Measurements from ENCODE around the gene TBC1D32. TPM values are rescaled to one million over a fixed set of nuclear protein-coding genes. Genes with fewer than 3 reads are reported as not detected.

The TBC1D32 gene
- total and polyA plus RNA-seq, 4 donors = 1.2 to 31.7 (median 3.7) TPM

- ATAC-seq (ENCODE audit: insufficient read depth, low FRiP score) (no peak), DNase-seq (no peak)
- WGBS, 2 donors = 92 to 100% methylated on average over 1 of the region's 1 CpG
These were observed 49.2 kb downstream of the TBC1D32 start for GRCh38 chr6:121285041-121285440.

GRCh38 chr6:121274666-121275295 lies 59.5 kb downstream of the TBC1D32 start:
- TF ChIP-seq CTCF (IDR thresholded peaks at IDR 0.05; ENCODE audit: control extremely low read depth, extremely low read depth) = no peak
- Histone ChIP-seq H3K9me3 (ENCODE audit: control insufficient read depth in 4 of 4, insufficient read depth in 3 of 4, low read length in 3 of 4) (no peaks in the 10 kb centered on the region), H3K27ac (ENCODE audit: low read depth in 1 of 2, low read length in 1 of 2) (no peak overlapping the region), H3K9ac (ENCODE audit: insufficient read depth in 1 of 2, low read length in 2 of 2) (no peak overlapping the region), H3K4me1 (ENCODE audit: control insufficient read depth in 5 of 5, insufficient read depth in 5 of 5, low read length in 5 of 5) (no peaks in the 10 kb centered on the region), H3K36me3 (ENCODE audit: control insufficient read depth in 4 of 4, insufficient read depth in 4 of 4, low read length in 4 of 4) (peaks cover 0 to 2% (median 0%) of the 10 kb centered on the region in 4 donors), H3K27me3 (ENCODE audit: control insufficient read depth in 3 of 3, insufficient read depth in 3 of 3, low read length in 2 of 3) (no peaks in the 10 kb centered on the region), H3K4me3 (no peak overlapping the region)
- no peak for ATAC-seq (ENCODE audit: insufficient read depth, low FRiP score)
- peak in 1 of 3 donors; percentile 2 for DNase-seq
- WGBS, 2 donors = 77 to 90% methylated on average over 3 of the region's 3 CpGs

More at GRCh38 chr6:121285041-121285440, 49.2 kb downstream of the TBC1D32 start:
- Histone ChIP-seq H3K4me3 (no peak overlapping the region), H3K27me3 (ENCODE audit: control insufficient read depth in 3 of 3, insufficient read depth in 3 of 3, low read length in 2 of 3) (no peaks in the 10 kb centered on the region), H3K9ac (ENCODE audit: insufficient read depth in 1 of 2, low read length in 2 of 2) (no peak overlapping the region), H3K27ac (ENCODE audit: low read depth in 1 of 2, low read length in 1 of 2) (no peak overlapping the region), H3K4me1 (ENCODE audit: control insufficient read depth in 5 of 5, insufficient read depth in 5 of 5, low read length in 5 of 5) (no peaks in the 10 kb centered on the region), H3K36me3 (ENCODE audit: control insufficient read depth in 4 of 4, insufficient read depth in 4 of 4, low read length in 4 of 4) (peaks cover 0 to 4% (median 2%) of the 10 kb centered on the region in 4 donors), H3K9me3 (ENCODE audit: control insufficient read depth in 4 of 4, insufficient read depth in 3 of 4, low read length in 3 of 4) (no peaks in the 10 kb centered on the region)
- no peak for TF ChIP-seq CTCF (IDR thresholded peaks at IDR 0.05; ENCODE audit: control extremely low read depth, extremely low read depth)

- no peak for ATAC-seq (ENCODE audit: insufficient read depth, low FRiP score)
These were observed 70.5 kb downstream of the TBC1D32 start for GRCh38 chr6:121263742-121264141.

More at GRCh38 chr6:121263742-121264141, 70.5 kb downstream of the TBC1D32 start:
- Histone ChIP-seq H3K9me3 (ENCODE audit: control insufficient read depth in 4 of 4, insufficient read depth in 3 of 4, low read length in 3 of 4) (peaks cover 0 to 12% (median 4%) of the 10 kb centered on the region in 4 donors), H3K4me3 (no peak overlapping the region), H3K9ac (ENCODE audit: insufficient read depth in 1 of 2, low read length in 2 of 2) (no peak overlapping the region), H3K27me3 (ENCODE audit: control insufficient read depth in 3 of 3, insufficient read depth in 3 of 3, low read length in 2 of 3) (no peaks in the 10 kb centered on the region), H3K36me3 (ENCODE audit: control insufficient read depth in 4 of 4, insufficient read depth in 4 of 4, low read length in 4 of 4) (no peaks in the 10 kb centered on the region), H3K4me1 (ENCODE audit: control insufficient read depth in 5 of 5, insufficient read depth in 5 of 5, low read length in 5 of 5) (no peaks in the 10 kb centered on the region), H3K27ac (ENCODE audit: low read depth in 1 of 2, low read length in 1 of 2) (no peak overlapping the region)
- 63 to 98% methylated on average over 3 of the region's 3 CpGs for WGBS, 2 donors
- no peak for DNase-seq
- no peak for TF ChIP-seq CTCF (IDR thresholded peaks at IDR 0.05; ENCODE audit: control extremely low read depth, extremely low read depth)

All from lung (tissue), 12 donors.